RWPE2 (cell line): Measurements from ENCODE around the gene EGFLAM.

Experiments used
- ATAC-seq: fragments of 200-7000 bp; cut with Tn5 transposase; 3 replicates; pipeline ENCODE4 v1.9.1; 2021; ENCODE audit warnings: low read depth
- DNase-seq: peaks from one replicate; pipeline ENCODE4 v3.0.0-alpha.2; 2020; ENCODE audit warnings: low spot score
- H3K27ac ChIP-seq: fragments of 450-650 bp; 2 replicates; pipeline ENCODE4 v1.5.1; 2017; ENCODE audit warnings: mild to moderate bottlenecking; ENCODE audit not compliant: poor library complexity, severe bottlenecking
- H3K27me3 ChIP-seq: fragments of 250-450 bp; sonication (Bioruptor Pico); 2 replicates; pipeline ENCODE4 v1.5.1; 2021; ENCODE audit warnings: mild to moderate bottlenecking, moderate library complexity; ENCODE audit not compliant: insufficient read depth, poor library complexity, severe bottlenecking
- H3K36me3 ChIP-seq: fragments of 250-450 bp; sonication (Bioruptor Pico); 2 replicates; pipeline ENCODE4 v1.5.1; 2020; ENCODE audit warnings: low read depth, mild to moderate bottlenecking, moderate library complexity
- H3K4me1 ChIP-seq: fragments of 250-450 bp; sonication (Bioruptor Pico); 2 replicates; pipeline ENCODE4 v1.5.1; 2021; ENCODE audit warnings: mild to moderate bottlenecking, moderate library complexity; ENCODE audit not compliant: insufficient read depth, poor library complexity, severe bottlenecking
- H3K4me3 ChIP-seq: fragments of 250-450 bp; sonication (Bioruptor Pico); 2 replicates; pipeline ENCODE4 v1.5.1; 2021; ENCODE audit warnings: mild to moderate bottlenecking, moderate library complexity; ENCODE audit not compliant: severe bottlenecking
- H3K9me3 ChIP-seq: fragments of 250-450 bp; sonication (Bioruptor Pico); 2 replicates; pipeline ENCODE4 v1.5.1; 2021; ENCODE audit warnings: mild to moderate bottlenecking, moderate library complexity; ENCODE audit not compliant: severe bottlenecking
- CTCF ChIP-seq: fragments of 450-650 bp; IDR thresholded peaks from one replicate; pipeline ENCODE4 v1.5.1; 2017; ENCODE audit warnings: mild to moderate bottlenecking, moderate library complexity; ENCODE audit not compliant: poor library complexity, severe bottlenecking

EGFLAM gene

GRCh38 chr5:38467353-38468040 lies 209.1 kb downstream of the EGFLAM start:
- Histone ChIP-seq H3K4me1 (peaks cover 63% of the 10 kb centered on the region), H3K27ac (peak overlapping the region; percentile 23), H3K27me3 (no peaks in the 10 kb centered on the region), H3K9me3 (no peaks in the 10 kb centered on the region), H3K4me3 (no peak overlapping the region), H3K36me3 (no peaks in the 10 kb centered on the region)
- DNase-seq (no peak), ATAC-seq (no peak)
- TF ChIP-seq CTCF = no peak

GRCh38 chr5:38468202-38468673 lies 209.9 kb downstream of the EGFLAM start:
- H3K4me1 ChIP-seq = peaks cover 56% of the 10 kb centered on the region
- TF ChIP-seq CTCF = no peak
- ATAC-seq = peak; percentile 83

GRCh38 chr5:38468978-38469706 lies 210.8 kb downstream of the EGFLAM start:
- DNase-seq (no peak), ATAC-seq (no peak)
- Histone ChIP-seq H3K27ac (no peak overlapping the region), H3K36me3 (no peaks in the 10 kb centered on the region), H3K4me3 (no peak overlapping the region), H3K27me3 (no peaks in the 10 kb centered on the region), H3K4me1 (peaks cover 47% of the 10 kb centered on the region), H3K9me3 (no peaks in the 10 kb centered on the region)
- no peak for TF ChIP-seq CTCF

More at GRCh38 chr5:38468202-38468673, 209.9 kb downstream of the EGFLAM start:
- H3K9me3 ChIP-seq = no peaks in the 10 kb centered on the region
- no peaks in the 10 kb centered on the region for H3K36me3 ChIP-seq
- peak; percentile 90 for DNase-seq
- H3K27me3 ChIP-seq = no peaks in the 10 kb centered on the region
- H3K4me3 ChIP-seq = no peak overlapping the region
- peak overlapping the region; percentile 12 for H3K27ac ChIP-seq

GRCh38 chr5:38469707-38470267 lies 211.4 kb downstream of the EGFLAM start:
- no peaks in the 10 kb centered on the region for H3K9me3 ChIP-seq
- no peak for ATAC-seq
- peaks cover 40% of the 10 kb centered on the region for H3K4me1 ChIP-seq
- no peaks in the 10 kb centered on the region for H3K36me3 ChIP-seq
- H3K4me3 ChIP-seq = no peak overlapping the region
- no peak for TF ChIP-seq CTCF
- no peaks in the 10 kb centered on the region for H3K27me3 ChIP-seq
- DNase-seq = no peak
- H3K27ac ChIP-seq = no peak overlapping the region
